HL-60/S4 (cell line): ENCODE data around the gene RGL2.
"Not testable (repeated sequence)": the region's sequence is repeated elsewhere in the genome, so short reads cannot be mapped to it uniquely, and the experiment has no call there.

Experiments used
- in situ Hi-C: fragments of 300-500 bp; cut with MboI; formaldehyde crosslinking; loops from 2 replicates; pipeline ENCODE4 v1.14.3; 2022; ENCODE audit warnings: low sequenced_read_pairs

Gene RGL2

DNA sequence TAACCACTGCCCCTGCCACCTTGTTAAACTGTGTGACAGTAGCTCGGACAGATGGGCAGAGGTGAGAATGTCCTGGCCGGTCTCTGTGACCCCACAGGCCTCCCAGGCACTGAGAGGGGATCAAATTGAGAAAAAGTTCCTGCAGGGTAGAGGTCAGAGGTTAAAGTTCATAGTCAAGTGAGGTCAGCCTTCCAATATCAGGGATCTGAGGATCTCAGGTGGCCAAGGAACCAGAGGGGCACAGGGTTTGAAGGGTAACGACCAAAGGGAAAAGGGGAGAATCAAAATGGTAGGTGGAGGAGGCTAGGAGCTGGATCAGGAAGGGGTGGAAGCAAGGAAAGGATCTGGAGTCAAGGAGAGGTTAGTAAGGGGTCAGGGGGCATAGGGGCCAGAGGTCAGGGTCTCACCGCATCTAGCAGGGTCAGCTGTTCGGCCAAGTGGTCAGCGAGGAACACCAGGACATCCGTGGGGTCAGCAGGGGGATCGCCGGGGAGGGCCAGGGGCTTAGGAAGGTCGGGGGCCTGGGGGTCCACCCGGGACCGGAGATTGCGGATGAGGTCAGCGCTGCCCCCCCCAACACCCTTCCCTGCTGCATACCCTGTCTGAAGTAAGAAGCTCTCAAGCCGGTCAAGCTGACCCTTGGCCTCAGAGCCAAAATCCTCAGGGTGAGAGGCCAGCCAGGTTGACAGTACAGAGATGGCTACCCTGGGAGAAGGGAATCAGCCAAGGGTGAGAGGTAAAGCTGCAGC is 2.9 kb downstream of the RGL2 start:
- in situ Hi-C loops = no loop called here

DNA sequence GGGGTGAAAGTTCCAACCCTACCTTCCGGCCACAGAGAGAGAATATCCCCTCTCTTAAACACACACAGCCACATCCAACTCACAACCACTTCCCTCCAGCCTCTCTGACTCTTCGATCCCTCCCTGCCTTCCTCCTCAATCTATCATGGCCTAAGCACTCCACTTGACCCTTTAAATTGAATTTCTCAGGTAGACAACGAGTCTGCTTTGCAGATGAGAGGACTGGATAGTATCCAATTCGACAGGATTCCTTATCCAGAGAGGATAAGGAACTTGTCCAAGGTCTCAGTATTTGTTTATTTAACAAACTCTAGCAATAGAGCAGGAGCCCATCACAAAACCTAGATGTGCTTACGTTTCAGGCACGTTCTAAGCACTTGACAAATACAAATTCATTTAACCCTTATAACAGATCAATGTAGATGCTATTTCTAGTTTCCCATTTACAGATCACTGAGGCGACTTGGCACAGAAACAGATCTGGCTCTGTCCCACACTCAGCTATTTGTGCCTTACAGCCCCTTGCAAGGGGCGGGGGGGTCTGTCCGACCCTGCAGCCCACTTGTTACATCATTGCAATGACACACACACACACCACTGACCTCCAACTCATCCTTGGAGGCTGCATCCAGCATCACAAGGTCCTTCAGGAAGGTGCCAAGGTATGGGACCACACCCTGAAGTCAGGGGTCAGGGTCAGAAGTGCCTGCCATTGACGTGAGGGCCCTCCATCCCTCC is 4.5 kb downstream of the RGL2 start:
- in situ Hi-C loops = no loop called here

DNA sequence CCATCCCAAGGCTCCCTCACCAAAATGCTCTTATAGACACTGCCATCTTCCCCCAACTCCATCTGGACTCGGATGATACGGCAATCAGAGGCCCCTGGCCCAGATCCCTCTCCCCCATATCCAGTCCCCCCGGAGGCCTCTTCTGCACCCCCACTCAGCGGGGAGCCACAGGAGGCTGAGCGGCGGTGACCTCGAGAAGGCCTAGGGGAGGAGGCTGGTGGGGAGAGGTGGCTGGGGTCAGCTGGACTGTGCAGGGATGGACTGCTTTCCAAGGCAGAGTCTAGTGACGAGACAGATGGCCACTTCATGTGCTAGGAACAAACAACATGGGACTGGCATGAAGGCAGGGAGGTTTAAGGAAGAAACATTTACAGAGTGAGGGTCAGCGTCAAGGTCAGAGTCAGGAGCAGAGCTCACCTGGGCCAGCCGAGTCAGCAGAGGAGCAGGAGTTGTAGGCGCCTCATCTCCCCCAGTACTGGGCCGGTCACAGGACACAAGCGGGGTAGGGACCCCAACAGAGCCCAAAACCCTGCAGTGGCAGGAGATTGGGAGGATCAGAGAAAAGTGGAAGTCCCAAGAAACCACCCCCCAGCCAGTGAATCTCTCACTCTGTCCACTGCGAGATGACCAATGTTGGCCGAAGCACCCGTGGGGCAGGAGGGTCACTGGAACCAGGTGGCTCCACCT is 5.6 kb downstream of the RGL2 start:
- in situ Hi-C loops = no loop called here

DNA sequence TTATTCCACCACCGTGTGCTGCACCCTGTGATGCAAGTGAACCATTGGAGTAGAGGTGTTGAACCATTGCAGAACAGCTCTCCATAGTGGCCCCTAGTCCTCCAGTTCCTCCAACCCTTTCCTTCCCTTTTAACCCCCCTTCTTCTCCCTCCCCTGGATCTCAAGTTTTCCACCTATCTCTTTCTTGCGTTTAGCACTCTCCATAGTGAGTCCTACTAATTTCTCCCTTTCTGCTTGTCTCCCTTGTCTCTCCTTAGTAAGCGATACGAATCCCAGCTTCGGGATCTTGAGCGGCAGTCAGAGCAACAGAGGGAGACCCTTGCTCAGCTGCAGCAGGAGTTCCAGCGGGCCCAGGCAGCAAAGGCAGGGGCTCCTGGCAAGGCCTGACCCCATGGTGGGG is 8.3 kb downstream of the RGL2 start:
- in situ Hi-C loops = no loop called here

DNA sequence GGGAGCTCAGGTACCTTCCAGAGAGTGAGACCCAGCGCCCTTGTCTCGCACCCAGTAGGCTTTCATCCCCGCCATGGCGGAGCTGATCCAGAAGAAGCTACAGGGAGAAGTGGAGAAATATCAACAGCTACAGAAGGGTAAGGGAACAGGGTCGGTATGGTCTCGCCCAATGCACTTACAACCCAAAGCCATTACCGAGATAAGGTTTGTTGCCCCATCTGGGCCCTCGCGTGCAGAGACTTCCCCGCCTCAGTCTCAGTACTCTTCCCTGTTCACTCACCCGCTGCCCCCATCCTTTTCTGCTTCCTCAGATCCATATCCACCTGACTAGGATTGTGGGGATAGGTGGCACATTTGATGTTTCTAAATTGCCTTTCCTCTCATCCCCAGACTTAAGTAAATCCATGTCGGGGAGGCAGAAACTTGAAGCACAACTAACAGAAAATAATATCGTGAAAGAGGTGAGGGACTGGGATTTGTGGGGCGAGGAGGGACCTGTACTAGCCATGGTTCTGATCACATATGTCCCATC is 8.9 kb downstream of the RGL2 start:
- in situ Hi-C loops = no loop called here

DNA sequence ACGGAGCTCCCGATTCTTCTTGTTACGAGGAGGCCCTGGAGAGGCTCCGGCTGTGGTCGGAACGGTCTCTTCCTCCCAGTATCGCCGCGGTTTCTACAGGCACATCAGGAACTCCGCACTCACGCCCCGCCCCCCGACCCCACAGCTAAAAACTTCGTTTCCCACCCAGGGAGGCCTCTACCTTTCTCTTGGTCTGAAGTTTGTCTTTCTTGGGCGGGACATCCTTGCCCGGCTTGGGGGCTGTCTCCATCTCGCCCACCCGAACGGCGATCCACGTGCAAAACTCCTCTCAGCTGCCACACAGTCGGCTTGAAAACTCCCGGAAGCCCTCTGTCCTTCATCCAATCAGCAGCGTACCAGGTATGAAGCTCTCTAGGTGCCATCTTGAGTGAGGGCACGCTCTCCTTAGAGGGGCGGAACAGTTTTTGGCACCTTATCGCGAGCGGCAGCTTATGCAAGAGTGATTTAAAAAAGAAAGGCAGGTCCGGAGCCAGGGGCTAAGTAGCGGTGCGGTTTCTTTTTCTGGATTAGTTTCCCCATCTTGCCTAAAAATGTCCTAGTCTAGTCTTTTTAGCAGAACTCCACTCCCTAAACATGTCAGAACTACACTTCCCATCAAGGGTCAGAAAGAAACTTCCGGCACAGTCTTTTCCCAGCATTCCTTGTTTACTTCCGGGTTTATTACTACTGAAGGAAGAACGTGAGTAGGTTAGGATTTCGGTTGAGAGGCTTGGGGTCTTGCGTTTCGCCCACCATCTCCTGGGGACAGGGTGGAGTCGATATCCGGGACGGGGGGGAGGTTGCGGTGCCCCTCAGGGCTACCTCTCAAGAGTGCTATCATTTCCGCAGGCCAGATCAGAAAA is 9.6 kb downstream of the RGL2 start, which contains the start of the genes PFDN6 and WDR46:
Gene PFDN6, plus strand, starts transcription at position 681 of the 863 bp plus-strand sequence. CDS start 256 bp downstream, outside the sequence.
Gene WDR46, minus strand, starts transcription at position 319 of the 863 bp plus-strand sequence. Its CDS starts 69 bp downstream, at position 250.
- in situ Hi-C loops = no loop called here

DNA sequence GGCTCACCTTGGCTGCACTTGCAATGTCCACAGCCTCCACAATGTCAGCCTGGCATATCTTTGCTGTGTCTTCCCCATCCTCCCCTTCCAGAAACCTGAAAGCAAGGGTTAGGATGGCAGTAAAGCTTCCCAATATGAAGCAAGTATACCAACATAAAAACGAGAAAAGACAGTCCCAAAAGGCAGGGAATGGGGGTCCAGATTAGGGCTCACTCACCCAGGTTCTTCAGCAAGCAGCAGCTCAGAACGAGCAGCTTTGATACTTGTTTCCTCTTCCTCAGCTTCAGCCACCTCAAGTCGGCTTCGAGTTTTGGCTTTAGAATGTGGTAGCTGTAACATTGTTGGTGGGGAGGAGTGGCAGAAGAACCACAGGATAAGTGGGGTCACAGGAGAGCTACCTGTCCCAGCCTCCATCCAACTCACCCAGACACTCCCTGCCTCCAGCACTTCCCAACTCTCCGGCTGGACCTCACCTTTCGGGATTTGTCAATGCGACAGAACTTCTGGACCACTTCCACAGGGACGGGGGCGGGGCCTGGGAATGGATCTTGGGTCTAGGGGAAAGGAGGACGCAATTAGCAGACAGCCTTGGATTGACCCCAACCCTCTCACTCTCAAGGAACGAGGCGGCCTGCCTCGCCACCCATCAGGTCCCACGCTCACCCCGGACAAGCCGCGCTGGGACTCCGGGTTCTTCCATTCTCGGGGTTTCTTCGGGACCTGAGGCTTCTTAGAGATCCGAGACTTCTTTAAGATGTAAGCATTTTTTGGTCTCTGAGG is 10.4 kb downstream of the RGL2 start:
- in situ Hi-C loops = no loop called here

DNA sequence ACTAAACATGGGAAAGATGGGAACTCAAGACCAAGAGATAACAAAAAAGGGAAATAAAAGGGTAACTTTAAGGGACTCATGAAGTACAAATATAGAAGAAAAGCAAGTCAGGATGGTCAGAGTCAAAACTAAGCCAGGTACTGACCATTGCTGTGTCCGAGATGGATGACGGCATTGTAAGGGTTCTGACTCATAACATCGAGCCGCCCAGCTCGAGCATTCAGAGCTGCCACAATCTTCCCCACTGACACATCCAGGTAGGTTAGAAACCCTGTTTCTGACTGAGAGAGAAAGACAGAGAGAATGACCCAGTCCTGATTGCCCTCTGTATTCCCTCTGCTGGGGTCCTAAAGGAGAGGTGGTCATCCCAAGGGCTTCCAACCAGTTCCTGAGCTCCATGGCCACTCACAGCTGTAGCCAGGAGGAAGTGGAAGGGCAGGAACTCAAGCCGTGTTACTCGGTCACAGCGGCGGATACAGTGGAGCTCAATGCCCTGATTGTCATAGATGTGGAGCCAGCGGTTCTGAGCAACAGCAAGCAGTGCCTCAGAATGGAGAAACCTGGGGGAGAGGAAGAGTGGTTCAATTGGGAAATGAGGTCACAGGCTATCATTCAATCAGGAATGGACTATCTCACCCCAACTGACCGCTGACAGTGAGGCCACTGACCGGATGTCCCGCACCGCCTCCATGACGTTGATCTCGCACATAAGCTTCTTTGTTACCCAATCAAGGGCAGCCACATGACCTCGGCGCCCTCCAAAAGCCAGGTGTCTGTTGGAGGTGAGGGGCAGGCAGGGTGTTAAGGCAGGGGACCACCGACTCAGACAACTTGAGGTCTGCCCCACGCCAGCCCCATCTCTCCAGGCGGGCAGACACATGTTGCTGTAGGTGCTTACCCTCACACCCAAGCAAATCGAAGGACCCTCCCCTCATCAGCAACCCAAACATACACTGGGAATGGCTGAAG is 11.5 kb downstream of the RGL2 start:
- in situ Hi-C loops = no loop called here

DNA sequence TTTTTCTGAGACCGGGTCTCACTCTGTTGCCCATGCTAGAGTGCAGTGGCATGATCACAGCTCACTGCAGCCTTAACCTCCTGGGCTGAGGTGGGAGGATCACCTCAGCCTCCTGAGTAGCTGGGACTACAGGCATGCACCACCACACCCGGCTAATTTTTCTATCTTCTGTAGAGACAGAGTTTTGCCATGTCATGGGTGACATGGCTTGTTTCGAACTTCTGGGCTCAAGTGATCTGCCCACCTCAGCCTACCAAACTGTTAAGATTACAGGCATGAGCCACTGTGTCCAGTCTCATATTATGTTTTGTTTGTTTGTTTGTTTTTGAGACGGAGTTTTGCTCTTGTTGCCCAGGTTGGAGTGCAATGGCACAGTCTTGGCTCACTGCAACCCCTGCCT is 13.5 kb downstream of the RGL2 start:
- in situ Hi-C loops = not testable (repeated sequence)

DNA sequence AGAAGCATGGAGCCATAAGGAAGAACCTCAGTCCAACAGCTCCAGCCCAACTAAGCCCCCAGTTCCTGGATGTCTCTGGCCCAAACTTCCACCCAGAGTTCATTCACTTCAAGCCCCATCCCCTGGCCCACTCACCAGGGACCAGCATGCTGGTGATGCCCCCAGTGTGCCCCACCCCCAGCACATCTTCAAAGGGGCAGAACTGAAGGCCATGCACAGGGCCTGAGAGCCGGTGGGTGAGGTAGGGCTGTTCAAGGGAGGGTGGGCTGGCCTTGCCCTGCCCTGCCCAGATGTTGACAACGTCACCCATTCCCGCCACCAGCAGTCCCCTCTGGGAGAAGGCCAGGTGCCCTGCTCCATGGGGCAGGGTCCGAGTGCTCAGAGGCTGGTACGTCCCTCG is 18.2 kb downstream of the RGL2 start:
- in situ Hi-C loops = no loop called here

DNA sequence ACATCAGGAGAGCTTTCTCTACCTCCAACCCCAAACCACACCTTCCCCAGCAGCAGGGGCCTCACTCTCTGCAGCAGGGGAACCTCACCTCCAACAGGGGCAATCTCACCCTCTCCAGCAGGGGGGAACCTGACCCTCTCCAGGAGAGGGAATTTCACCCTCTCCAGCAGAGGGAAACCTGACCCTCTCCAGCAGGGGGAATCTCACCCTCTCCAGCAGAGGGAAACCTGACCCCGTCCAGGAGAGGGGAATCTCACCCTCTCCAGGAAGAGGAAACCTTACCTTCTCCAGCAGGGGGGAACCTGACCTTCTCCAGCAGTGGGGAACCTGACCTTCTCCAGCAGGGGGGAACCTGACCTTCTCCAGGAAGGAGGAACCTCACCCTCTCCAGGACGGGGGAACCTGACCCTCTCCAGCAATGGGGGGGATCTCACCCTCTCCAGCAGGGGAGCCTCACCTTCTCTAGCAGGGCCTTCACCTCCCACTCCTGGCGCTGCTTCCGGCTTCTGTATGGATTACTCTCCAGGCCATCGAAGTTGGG is 18.7 kb downstream of the RGL2 start:
- in situ Hi-C loops = no loop called here

DNA sequence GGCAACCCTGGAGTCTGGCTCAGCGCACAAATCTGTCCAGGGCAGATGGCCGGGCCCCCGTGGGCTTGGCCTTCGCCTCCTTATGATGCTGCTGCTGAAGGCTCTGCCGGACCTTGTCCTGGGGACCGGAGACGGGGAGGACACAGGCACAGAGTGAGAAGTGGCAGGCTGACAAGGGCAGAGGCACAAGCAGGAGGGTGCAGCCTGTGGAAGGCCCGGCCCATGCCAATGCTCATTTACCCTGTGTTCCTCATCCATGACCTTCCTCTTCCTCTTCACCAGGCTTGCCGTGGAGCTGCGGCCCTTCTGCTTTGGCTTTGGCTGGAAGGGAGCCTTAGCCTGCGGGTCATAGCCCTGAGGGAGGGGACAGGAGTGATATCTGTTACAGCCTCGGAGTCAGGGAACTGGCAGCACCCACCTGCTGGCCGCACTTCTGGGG is 19.5 kb downstream of the RGL2 start:
- in situ Hi-C loops = no loop called here

DNA sequence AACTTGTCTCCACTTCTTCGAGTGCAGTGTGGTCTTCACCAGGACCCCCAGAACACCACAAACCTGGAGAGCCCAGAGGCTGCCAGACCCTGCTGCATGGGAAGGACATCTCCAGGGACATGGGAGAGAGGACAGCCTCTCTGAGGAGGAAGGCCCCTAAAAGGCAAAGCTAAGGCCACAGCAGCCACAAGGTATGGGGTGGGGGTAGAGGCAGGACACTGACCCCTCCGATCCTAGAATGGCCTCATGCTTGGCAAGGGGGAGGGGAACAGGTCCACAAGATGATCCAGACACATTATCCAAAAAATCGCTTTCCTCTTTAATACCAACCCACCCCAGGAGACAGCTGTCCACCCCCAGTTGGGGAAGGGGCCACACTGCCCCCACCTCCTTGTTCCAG is 19.9 kb downstream of the RGL2 start:
- in situ Hi-C loops = no loop called here

DNA sequence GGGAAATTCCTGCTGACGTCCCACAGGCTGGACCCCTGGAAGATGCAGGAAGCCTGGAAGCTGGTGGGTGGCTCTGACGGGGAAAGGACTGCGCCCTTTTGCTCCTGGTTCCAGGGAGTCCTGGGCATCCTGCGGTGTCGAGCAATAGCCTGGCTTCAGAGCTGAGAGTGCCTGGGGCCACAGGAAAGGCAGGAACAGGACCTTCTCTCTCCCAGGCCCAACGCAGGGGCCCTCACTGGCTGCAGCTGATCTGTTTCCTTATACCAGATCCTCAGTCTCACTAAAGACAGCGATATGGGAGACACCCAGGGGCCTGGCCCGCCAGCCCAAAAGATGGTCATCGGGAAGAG is 20.4 kb downstream of the RGL2 start:
- in situ Hi-C loops = no loop called here

DNA sequence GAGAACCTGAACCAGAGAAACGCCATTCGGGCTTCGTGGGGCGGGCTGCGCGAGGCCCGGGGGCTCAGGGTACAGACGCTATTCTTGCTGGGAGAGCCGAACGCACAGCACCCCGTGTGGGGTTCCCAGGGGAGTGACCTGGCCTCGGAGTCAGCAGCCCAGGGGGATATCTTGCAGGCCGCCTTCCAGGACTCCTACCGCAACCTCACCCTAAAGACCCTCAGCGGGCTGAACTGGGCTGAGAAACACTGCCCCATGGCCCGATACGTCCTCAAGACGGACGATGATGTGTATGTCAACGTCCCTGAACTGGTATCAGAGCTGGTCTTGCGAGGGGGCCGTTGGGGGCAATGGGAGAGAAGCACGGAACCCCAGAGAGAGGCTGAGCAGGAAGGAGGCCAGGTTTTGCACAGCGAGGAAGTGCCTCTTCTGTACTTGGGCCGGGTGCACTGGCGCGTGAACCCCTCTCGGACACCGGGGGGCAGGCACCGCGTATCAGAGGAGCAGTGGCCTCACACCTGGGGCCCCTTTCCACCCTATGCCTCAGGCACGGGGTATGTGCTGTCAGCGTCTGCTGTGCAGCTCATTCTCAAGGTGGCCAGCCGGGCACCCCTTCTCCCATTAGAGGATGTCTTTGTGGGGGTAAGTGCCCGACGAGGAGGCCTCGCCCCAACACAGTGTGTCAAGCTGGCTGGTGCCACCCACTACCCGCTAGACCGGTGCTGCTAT is 20.9 kb downstream of the RGL2 start:
- in situ Hi-C loops = no loop called here

DNA sequence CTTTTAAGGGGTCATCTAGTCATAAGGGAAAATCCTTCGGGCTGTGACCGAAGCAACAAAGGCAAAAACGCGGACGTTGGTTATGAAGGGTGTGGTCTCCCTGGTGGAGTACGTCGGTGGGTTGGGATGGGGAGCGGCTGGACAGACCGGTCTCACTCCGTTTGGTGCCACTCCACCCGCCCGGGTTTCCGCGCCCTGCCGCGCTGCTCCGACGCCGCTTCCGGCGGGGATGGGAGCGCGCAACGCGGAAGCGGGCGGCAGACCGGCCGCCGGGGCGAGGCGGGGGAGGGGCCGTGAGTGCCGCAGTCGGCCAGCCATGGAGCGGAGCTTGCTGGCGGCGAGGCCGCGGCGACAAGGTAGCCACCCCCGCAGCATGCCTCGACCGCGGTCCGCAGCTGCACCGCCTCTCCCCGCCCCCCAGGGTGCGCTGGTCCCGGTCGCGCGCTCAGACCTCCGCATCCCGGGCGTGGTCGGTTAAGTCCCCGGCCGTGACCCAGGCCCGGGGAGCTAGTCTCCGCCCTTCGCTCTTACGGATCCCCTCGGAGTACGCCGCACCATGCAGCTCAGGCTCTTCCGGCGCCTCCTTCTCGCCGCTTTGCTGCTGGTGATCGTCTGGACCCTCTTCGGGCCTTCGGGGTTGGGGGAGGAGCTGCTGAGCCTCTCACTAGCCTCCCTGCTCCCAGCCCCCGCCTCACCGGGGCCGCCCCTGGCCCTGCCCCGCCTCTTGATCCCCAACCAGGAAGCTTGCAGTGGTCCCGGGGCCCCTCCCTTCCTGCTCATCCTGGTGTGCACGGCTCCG is 21.7 kb downstream of the RGL2 start, which contains the start of gene B3GALT4:
Gene B3GALT4, plus strand, starts transcription at position 260 of the 799 bp plus-strand sequence. Its CDS starts 297 bp downstream, at position 557.
- in situ Hi-C loops = no loop called here

DNA sequence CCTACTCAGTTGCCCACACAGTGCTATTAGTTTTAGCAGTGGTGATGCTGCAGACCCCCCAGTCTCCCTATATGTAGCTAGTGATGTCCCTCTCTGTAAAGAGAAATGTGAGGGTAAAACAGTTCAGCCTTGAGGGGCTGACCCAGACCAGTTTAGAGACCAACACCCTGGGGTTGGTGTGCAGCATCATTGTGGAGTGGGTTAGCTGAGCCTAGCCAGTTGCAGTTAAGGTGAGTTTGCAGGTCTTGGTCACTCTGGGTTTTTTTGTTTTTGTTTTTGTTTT is 22.2 kb downstream of the RGL2 start:
- in situ Hi-C loops = no loop called here
